Prostate gland (tissue), 2 donors: Measurements from ENCODE around the gene TOMM40.

Source experiments
- CTCF ChIP-seq, 4 experiments: fragments of 200-600 bp in 2 of 4; fragments of 450-650 bp in 2 of 4; sonication (generic) in 2 of 4; IDR thresholded peaks; 1 replicate in 3 of 4; 2 replicates in 1 of 4; pipeline ENCODE4 v1.5.1; 2016 to 2019; ENCODE audit warnings: antibody characterized with exemption in 4 of 4, mild to moderate bottlenecking in 2 of 4, moderate library complexity in 2 of 4
- POLR2A ChIP-seq: fragments of 450-650 bp; IDR thresholded peaks from one replicate; pipeline ENCODE4 v1.6.1; 2016; ENCODE audit warnings: antibody characterized with exemption, mild to moderate bottlenecking

- TF ChIP-seq CTCF (IDR thresholded peaks at IDR 0.05) = no peak
- TF ChIP-seq POLR2A = no peak
Measured at GRCh38 chr19:44856421-44857083, 34.5 kb upstream of the TOMM40 start.
